Panc1 (cell line): ENCODE results near the gene GARIN5B.

Source experiments
- CTCF ChIP-seq: fragments of 450-650 bp; IDR thresholded peaks from 2 replicates; pipeline ENCODE4 v1.5.1; 2017; ENCODE audit warnings: mild to moderate bottlenecking
- POLR2AphosphoS5 ChIP-seq: IDR thresholded peaks from 2 replicates; pipeline ENCODE4 v1.6.1; 2012; ENCODE audit warnings: mild to moderate bottlenecking, low read depth, low read length, moderate library complexity
- REST ChIP-seq, 2 experiments: IDR thresholded peaks; 2 replicates each; pipeline ENCODE4 v1.6.1; 2011 to 2012; ENCODE audit warnings: low read depth in 2 of 2, control low read depth in 1 of 2, low read length in 1 of 2, mild to moderate bottlenecking in 1 of 2, moderate library complexity in 1 of 2; ENCODE audit not compliant: insufficient read depth in 1 of 2
- SIN3A ChIP-seq: IDR thresholded peaks from 2 replicates; pipeline ENCODE4 v1.6.1; 2012; ENCODE audit warnings: low read depth, mild to moderate bottlenecking, low read length, moderate library complexity, borderline replicate concordance; ENCODE audit not compliant: insufficient read depth

GRCh38 chr19:55362174-55362989 lies 678 bp downstream of the GARIN5B start:
- TF ChIP-seq CTCF = no peak
- no peak for TF ChIP-seq REST (IDR thresholded peaks at IDR 0.05; ENCODE audit: insufficient read depth in 1 of 2, low read depth in 2 of 2, low read length in 1 of 2)
- TF ChIP-seq POLR2AphosphoS5 = no peak
- no peak for TF ChIP-seq SIN3A
